Stimulated activated CD8-positive, alpha-beta memory T cell treated with anti-CD3 and anti-CD28 coated beads, Interleukin-12 subunit alpha, Interleukin-12 subunit beta, amount 100 ng/mL, for 1 hour (primary cell): ENCODE data around the gene ITIH6.
"Not testable (repeated sequence)": the region's sequence is repeated elsewhere in the genome, so short reads cannot be mapped to it uniquely, and the experiment has no call there.

Experiments
- DNase-seq: peaks from one replicate; pipeline ENCODE4 v3.0.0-alpha.2; 2020; ENCODE audit warnings: low read depth

The ITIH6 gene

GRCh38 chrX:54799046-54799445 is 991 bp upstream of the ITIH6 start:
- no peak for DNase-seq

GRCh38 chrX:54794795-54795194 is 3.3 kb downstream of the ITIH6 start:
- DNase-seq = no peak

- no peak for DNase-seq
Observed at GRCh38 chrX:54794028-54794427, 4.0 kb downstream of the ITIH6 start.

- DNase-seq = not testable (repeated sequence)
Observed at GRCh38 chrX:54789405-54789804, 8.7 kb downstream of the ITIH6 start.

- no peak for DNase-seq
Observed at GRCh38 chrX:54788446-54788845, 9.6 kb downstream of the ITIH6 start.

- no peak for DNase-seq
Observed at GRCh38 chrX:54786967-54787366, 11.1 kb downstream of the ITIH6 start.

GRCh38 chrX:54785901-54786300 is 12.2 kb downstream of the ITIH6 start:
- no peak for DNase-seq

GRCh38 chrX:54776987-54777672 is 20.9 kb downstream of the ITIH6 start:
- DNase-seq = no peak

- DNase-seq = no peak
Observed at GRCh38 chrX:54776061-54776460, 22.0 kb downstream of the ITIH6 start.

GRCh38 chrX:54774391-54775094 is 23.5 kb downstream of the ITIH6 start:
- not testable (repeated sequence) for DNase-seq

GRCh38 chrX:54758114-54759055 is 39.7 kb downstream of the ITIH6 start:
- DNase-seq = no peak

- no peak for DNase-seq
Observed at GRCh38 chrX:54754854-54755253, 43.2 kb downstream of the ITIH6 start.

GRCh38 chrX:54748626-54749025 is 49.4 kb downstream of the ITIH6 start:
- no peak for DNase-seq

- no peak for DNase-seq
Observed at GRCh38 chrX:54747733-54748393, 50.2 kb downstream of the ITIH6 start.

- no peak for DNase-seq
Observed at GRCh38 chrX:54746928-54747327, 51.1 kb downstream of the ITIH6 start.

GRCh38 chrX:54745676-54746075 is 52.4 kb downstream of the ITIH6 start:
- no peak for DNase-seq

GRCh38 chrX:54738567-54738966 is 59.5 kb downstream of the ITIH6 start:
- not testable (repeated sequence) for DNase-seq

GRCh38 chrX:54736298-54736942 is 61.6 kb downstream of the ITIH6 start:
- not testable (repeated sequence) for DNase-seq

- no peak for DNase-seq
Observed at GRCh38 chrX:54721424-54721823, 76.6 kb downstream of the ITIH6 start.

GRCh38 chrX:54715621-54716020 is 82.4 kb downstream of the ITIH6 start:
- DNase-seq = no peak

- no peak for DNase-seq
Observed at GRCh38 chrX:54714424-54714823, 83.6 kb downstream of the ITIH6 start.

GRCh38 chrX:54711735-54712134 is 86.3 kb downstream of the ITIH6 start:
- no peak for DNase-seq
